Nephron (organoid): ENCODE results near the gene IL12RB1.

Experiments
- H3K27ac Mint-ChIP-seq, 3 experiments: 2 replicates each; pipeline ENCODE4 v1.8.0; 2020; ENCODE audit warnings: mixed read lengths in 3 of 3, mild to moderate bottlenecking in 2 of 3, moderate library complexity in 1 of 3
- H3K27me3 Mint-ChIP-seq: 2 replicates; pipeline ENCODE4 v1.8.0; 2021; ENCODE audit warnings: low read depth, mild to moderate bottlenecking, moderate library complexity, mixed read lengths
- H3K36me3 Mint-ChIP-seq: 2 replicates; pipeline ENCODE4 v1.8.0; 2020; ENCODE audit warnings: low read depth, mixed read lengths
- H3K4me1 Mint-ChIP-seq: 2 replicates; pipeline ENCODE4 v1.8.0; 2020; ENCODE audit warnings: mixed read lengths
- H3K4me3 Mint-ChIP-seq, 3 experiments: 2 replicates each; pipeline ENCODE4 v1.8.0; 2020; ENCODE audit warnings: mild to moderate bottlenecking in 3 of 3, mixed read lengths in 3 of 3, moderate library complexity in 2 of 3
- H3K9me3 Mint-ChIP-seq: 2 replicates; pipeline ENCODE4 v1.8.0; 2020; ENCODE audit warnings: mixed read lengths
- CTCF ChIP-seq, 3 experiments: fragments of 200-600 bp; sonication (generic); IDR thresholded peaks; one replicate each; pipeline ENCODE4 v1.5.0; 2021; ENCODE audit warnings: antibody characterized with exemption in 3 of 3; ENCODE audit not compliant: unreplicated experiment in 3 of 3

The IL12RB1 gene

DNA sequence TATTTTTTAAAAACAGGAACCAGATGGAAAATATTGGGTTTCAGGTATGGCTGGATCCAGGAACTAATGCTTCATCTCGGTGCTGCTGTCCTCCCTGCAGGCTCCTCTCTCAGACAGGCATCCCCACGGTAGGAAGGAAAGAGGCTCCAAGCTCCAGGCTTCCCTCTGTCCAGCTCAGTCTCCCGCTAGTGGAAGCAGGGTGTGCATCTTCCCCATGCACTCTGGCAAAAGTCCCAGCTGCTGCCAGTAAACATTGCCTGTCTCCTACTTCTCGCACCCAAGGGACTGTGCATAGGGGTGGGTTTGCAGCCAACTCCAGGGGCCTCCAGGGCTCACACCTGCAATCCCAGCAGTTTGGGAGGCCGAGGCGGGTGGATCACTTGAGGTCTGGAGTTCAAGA is 29.2 kb downstream of the IL12RB1 start:
- H3K27ac Mint-ChIP-seq = no peak overlapping the region
- H3K4me3 Mint-ChIP-seq = no peak overlapping the region
- peaks cover 12% of the 10 kb centered on the region for H3K27me3 Mint-ChIP-seq
- H3K4me1 Mint-ChIP-seq = no peaks in the 10 kb centered on the region
- no peaks in the 10 kb centered on the region for H3K9me3 Mint-ChIP-seq
- no peak for TF ChIP-seq CTCF (IDR thresholded peaks at IDR 0.05; ENCODE audit: unreplicated experiment in 3 of 3)
- no peaks in the 10 kb centered on the region for H3K36me3 Mint-ChIP-seq

DNA sequence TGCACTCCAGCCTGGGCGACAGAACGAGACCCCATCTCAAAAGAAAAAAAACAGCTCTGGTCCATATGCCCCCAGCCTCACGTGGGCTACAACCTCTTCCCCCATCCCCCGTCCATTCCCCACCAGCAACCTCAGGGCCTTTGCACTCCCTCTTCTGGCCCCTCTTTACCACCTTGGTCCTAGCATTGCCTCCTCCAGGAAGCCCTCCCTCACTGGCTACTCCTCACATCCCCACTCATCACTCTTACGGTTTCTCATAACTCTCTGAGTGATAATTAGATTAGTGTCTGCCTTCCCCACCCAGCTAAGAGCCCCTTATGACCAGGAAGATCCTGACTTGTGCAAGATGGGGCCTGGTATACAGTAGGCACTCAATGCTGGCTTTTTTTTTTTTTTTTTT is 30.8 kb downstream of the IL12RB1 start:
- Mint-ChIP-seq H3K27me3 (peaks cover 12% of the 10 kb centered on the region), H3K4me1 (no peaks in the 10 kb centered on the region), H3K27ac (no peak overlapping the region), H3K9me3 (no peaks in the 10 kb centered on the region), H3K4me3 (no peak overlapping the region), H3K36me3 (no peaks in the 10 kb centered on the region)
- TF ChIP-seq CTCF (IDR thresholded peaks at IDR 0.05; ENCODE audit: unreplicated experiment in 3 of 3) = no peak

DNA sequence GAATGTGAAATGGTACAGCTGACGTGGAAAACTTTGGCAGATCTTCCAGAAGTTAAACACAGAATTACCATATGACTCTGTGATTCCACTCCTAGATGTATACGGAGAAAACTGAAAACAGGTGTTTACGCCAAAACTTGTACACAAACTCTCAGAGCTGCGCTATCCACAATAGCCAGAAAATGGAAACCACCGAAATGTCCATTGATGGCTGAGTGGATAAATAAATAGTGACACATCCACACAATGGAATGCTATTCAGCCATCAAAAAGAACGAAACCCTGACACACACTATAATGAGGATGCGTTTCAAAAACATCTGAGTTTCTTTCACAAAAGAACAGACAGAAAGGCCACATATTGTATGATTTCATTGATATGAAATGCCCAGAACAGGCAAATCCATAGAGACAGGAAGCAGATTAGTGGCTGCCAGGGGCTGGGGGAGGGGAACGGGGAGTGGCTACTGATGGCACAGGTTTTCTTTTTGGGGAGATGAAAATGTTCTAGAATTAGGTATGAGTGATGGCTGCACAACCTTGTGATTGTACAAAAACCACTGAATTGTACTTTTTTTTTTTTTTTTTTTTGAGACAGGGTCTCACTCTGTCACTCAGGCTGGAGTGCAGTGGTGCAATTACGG is 33.0 kb downstream of the IL12RB1 start:
- Mint-ChIP-seq H3K27me3 (peaks cover 11% of the 10 kb centered on the region), H3K4me3 (no peak overlapping the region), H3K9me3 (no peaks in the 10 kb centered on the region), H3K4me1 (no peaks in the 10 kb centered on the region), H3K27ac (no peak overlapping the region), H3K36me3 (no peaks in the 10 kb centered on the region)
- TF ChIP-seq CTCF (IDR thresholded peaks at IDR 0.05; ENCODE audit: unreplicated experiment in 3 of 3) = no peak

DNA sequence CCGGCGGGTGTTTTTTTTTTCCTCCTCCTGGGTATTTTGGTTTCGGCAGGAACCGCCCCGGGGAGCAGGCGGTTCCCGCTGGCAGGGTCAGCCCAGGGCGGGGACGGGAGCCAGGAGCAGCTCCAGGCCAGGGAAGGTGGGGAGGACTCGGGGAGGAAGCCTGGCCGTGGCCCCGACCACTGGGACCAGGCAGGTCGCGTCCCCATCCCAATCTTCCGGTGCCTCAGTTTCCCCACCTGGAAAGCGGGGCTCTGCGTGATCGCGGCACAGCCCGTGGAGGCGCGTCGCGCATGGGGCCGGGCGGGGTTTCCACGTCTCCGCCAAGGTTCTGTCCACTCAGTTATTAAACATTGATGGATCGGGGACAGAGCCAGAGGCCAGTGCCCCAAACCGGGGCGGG is 34.8 kb downstream of the IL12RB1 start:
- no peaks in the 10 kb centered on the region for H3K36me3 Mint-ChIP-seq
- peaks cover 11% of the 10 kb centered on the region for H3K27me3 Mint-ChIP-seq
- TF ChIP-seq CTCF (IDR thresholded peaks at IDR 0.05; ENCODE audit: unreplicated experiment in 3 of 3) = no peak
- H3K27ac Mint-ChIP-seq = no peak overlapping the region
- no peaks in the 10 kb centered on the region for H3K9me3 Mint-ChIP-seq
- H3K4me1 Mint-ChIP-seq = no peaks in the 10 kb centered on the region
- no peak overlapping the region for H3K4me3 Mint-ChIP-seq

DNA sequence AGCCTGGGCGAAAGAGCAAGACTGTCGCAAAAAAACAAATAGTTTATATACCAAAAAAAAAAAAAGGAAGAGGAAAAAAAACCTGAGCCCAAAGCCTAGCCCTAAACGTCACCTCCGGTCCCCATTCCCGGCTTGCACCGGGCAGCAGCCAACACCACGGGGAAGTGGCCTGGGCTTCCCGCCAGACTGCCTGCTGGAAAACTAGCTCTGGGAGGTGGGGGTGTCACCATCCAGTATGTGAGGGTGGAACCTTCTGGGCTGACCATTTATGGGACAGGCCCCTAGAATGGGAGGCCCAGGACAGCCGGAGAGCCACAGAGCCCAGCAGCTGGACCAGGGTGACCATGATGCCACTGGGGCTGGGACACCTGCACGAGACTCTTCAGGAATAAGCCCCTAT is 37.3 kb downstream of the IL12RB1 start:
- Mint-ChIP-seq H3K27me3 (peaks cover 11% of the 10 kb centered on the region), H3K9me3 (no peaks in the 10 kb centered on the region), H3K27ac (no peak overlapping the region), H3K4me3 (no peak overlapping the region), H3K36me3 (no peaks in the 10 kb centered on the region), H3K4me1 (peaks cover 4% of the 10 kb centered on the region)
- no peak for TF ChIP-seq CTCF (IDR thresholded peaks at IDR 0.05; ENCODE audit: unreplicated experiment in 3 of 3)

GRCh38 chr19:18046059-18046718 is 40.5 kb downstream of the IL12RB1 start:
- no peaks in the 10 kb centered on the region for H3K36me3 Mint-ChIP-seq
- no peaks in the 10 kb centered on the region for H3K9me3 Mint-ChIP-seq
- H3K4me1 Mint-ChIP-seq = peaks cover 4% of the 10 kb centered on the region
- H3K4me3 Mint-ChIP-seq = no peak overlapping the region
- no peak for TF ChIP-seq CTCF (IDR thresholded peaks at IDR 0.05; ENCODE audit: unreplicated experiment in 3 of 3)
- H3K27ac Mint-ChIP-seq = no peak overlapping the region
- peaks cover 5% of the 10 kb centered on the region for H3K27me3 Mint-ChIP-seq
